HUDEP-2 (cell line): ENCODE measurements around the gene CRIP1.

Source experiments
- DNase-seq, 76 experiments: peaks; one replicate each; lab custom pipeline; 2025; ENCODE audit not compliant: unreplicated experiment in 76 of 76; lab: John Stamatoyannopoulos, UW

CRIP1 gene

GRCh38 chr14:105450864-105451720 lies 35.6 kb upstream of the CRIP1 start:
- no peak for DNase-seq

- DNase-seq: no peak
Observed at GRCh38 chr14:105452963-105453362, 33.7 kb upstream of the CRIP1 start.

DNA sequence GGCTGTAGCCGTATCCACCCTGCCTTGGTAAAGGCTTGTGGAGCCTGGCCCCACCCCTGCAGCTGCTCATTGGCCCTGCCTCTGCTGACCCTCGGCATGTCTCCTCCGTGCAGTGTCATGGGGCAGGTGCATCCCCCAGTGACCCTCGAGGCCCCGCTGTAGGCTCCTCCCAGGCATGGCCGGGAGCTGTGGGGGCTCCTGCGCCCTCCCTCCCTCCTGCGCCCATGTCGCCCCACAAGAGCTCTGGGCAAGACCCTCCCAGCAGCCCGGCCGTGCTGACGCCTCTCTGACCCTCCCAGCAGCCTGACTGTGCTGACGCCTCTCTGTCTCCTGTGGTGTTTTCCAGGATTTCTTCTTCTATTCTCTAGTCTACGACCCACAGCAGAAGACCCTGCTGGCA lies 32.8 kb upstream of the CRIP1 start:
- DNase-seq: no peak

- no peak for DNase-seq
Observed at GRCh38 chr14:105455086-105455640, 31.5 kb upstream of the CRIP1 start.

- no peak for DNase-seq
Observed at GRCh38 chr14:105455766-105456660, 30.7 kb upstream of the CRIP1 start.

GRCh38 chr14:105456736-105457617 lies 29.7 kb upstream of the CRIP1 start:
- no peak for DNase-seq

- DNase-seq: no peak
Observed at GRCh38 chr14:105458010-105458409, 28.7 kb upstream of the CRIP1 start.

- DNase-seq: no peak
Observed at GRCh38 chr14:105458571-105458970, 28.1 kb upstream of the CRIP1 start.

DNA sequence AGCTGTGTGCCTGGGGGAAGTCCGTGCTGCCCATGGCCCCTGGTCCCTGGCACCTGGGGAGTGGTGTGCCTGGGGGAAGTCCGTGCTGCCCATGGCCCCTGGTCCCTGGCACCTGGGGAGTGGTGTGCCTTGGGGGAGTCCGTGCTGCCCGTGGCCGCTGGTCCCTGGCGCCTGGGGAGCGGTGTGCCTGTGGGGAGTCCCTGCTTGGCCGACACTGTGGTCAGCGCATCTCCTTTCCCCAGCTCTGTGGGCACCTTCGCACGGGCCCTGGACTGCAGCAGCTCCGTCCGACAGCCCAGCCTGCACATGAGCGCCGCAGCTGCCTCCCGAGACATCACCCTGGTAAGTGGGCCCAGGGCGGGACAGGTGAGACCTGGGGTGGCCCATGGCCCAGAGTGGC lies 26.6 kb upstream of the CRIP1 start:
- DNase-seq: no peak

GRCh38 chr14:105460616-105461015 lies 26.1 kb upstream of the CRIP1 start:
- no peak for DNase-seq

DNA sequence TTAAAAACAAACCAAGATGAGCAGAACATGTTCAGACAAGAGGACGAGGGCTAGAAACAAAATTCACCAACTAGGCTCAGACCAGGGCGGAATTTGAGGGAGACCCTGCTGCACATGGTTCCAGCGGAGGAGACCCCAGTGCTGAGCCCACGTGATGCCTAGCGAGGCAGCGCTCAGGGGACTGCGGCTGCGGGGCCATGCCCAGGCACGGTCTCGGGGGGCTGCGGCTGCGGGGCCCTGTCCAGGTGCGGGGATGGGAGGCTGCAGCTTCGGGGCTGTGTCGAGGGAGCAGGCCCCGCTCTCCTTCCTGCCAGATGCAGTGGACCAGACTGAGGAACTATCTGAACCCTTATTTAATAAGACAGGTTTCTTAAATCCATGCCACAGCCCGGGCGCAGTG lies 24.8 kb upstream of the CRIP1 start:
- DNase-seq: no peak

- no peak for DNase-seq
Observed at GRCh38 chr14:105464501-105464900, 22.2 kb upstream of the CRIP1 start.

DNA sequence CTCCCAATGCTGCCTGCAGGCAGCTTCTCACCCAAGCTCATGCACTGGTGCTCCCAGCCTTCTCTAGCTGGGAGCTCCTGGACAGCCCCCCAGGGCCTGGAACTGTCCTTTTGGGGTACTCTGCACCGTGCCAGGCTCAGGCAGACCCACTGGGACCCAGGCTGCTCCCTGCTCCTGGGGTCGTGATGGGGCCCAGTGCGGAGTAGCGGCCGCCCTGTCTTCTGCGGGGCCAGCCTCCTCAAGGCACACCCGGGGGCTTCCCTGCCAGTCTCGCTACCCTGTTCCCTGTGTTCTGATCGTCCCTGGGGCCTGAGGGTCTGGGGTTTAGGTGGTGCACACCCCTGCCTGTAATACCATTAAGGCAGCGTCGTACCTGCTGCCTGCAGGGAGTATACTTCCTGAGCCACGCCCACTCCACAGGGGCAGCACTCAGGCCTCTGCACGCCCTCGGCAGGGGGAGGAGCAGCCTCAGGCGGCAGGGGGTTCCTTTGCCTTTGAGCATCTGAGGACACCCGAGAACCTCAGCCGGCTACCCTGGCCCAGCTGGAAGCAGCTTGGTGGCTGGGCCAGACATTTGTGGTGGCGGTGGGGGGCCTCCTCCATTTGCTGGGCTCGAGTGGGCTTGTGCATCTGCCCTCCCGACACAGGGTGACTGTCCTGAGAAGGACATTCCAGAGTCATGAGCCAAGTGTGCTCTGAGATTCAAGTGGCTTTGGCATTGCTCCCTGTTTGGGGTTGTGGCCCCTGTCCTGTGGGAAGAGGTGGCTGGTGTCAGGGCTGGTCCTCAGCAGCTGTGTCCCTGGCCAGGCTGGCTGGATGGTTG lies 21.3 kb upstream of the CRIP1 start:
- DNase-seq: no peak

DNA sequence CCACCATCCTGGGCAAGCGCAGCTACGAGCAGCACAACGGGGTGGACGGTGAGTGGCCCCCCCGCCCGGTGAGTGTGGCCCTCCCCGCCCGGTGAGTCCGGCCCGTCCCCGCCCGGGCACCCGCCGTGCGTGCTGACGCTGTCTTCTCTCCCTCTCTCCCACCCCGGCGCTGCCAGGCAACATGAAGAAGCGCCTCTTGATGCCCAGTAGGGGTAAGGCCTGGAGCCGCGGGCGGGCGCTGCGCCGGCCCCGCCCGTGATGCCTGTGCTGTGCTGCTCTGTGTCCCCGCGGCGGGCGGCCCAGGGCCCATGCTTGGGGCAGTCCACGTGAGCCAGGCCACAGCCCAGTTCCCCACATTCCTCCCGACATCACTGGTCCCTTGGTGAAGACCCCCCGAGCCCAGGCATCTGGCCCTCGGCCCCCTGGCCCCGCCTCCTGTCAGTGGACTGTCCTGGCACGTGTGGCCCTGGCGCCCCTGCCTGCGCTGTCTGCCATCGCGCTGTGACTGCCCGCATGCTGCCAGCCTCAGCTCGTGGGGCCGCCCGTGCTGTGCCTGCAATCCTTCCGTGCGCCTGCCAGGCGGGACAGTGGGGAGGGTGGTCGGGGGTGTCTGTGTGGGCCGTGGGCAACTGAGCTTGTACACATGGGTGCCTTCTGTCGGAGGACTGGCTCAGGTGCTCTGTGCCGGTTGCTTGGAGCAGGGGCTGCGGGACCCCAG lies 20.0 kb upstream of the CRIP1 start:
- DNase-seq: no peak

DNA sequence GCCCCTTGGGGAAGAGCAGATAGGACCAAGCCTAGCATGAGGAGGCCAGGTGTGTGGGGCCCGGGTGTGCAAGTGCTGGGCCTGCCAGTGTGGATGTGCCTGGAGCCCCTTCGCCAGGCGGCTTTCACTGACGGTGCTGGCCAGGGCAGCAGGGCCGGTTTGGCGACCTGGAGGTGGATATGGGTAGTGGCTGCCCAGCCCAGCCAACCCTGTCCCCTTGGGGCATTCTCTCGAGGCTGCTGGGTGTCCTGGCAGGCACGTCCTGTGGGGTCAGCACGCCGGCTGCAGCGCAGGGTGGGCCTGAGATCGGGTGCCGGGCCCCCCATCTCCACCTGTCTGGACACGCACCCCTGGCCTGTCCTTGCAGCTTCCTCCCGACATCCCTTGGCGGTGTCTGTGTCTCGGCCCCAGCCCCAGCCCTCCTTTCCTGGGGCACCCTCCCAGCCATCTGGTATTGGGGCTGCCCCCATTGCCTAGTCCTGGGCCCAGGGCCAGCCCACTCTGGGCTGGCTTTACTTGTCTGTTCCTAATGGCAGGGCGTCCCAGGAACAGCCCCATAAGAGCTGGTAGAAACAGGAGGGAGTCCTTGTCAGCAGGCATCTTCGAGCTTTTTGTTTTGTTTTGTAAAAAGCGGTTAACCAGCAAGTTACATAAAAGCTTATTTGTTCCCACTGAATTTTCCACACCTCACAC lies 19.3 kb upstream of the CRIP1 start:
- DNase-seq: no peak

DNA sequence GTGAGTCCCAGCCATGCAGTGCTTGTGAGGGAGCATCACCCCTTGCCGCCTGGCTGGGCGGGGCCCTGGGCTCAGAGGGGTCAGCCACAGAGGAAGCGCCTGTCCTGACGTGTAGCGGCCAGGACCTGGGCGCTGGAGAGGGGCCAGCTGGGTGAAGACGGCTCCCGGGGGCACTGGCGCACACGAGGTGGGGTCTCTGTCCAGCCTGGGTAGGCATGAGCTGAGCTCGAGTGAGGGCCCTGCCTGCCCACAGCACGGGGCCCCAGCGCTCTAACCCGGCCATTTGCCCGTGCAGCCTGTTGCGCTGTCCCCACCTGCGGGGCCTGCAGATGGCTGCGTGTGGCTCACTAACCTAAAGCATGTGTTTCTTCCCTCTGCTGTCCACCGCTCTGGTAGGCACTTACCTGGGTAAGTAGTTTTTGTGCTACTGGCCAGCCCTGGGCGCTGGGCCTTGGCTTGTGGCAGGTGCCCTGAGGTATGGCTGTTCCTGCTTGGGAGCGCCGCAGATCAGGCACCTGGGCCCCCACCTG lies 18.7 kb upstream of the CRIP1 start:
- DNase-seq: no peak

GRCh38 chr14:105468621-105469241 lies 18.0 kb upstream of the CRIP1 start:
- DNase-seq: no peak
